ENCODE measurements around the gene MTCH1.

DNA sequence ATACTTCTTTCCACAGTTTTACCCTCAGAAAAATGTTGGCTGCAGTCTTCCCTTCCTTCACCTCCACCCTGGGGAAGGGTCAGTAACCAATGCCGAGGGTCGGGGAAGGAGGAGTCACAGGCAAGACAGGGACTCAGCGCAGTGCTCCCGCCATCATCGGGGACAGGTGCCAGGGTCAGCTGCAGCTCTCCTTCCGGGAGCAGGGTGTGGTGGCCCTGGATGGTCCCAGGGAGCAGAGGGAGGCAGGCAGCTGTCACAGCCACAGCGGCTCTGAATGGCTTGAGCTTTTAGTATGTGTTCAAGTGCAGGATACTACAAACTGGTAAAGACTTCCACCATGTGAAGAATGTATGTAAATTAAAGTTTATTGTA is 57.5 kb downstream of the MTCH1 start:
- TF ChIP-seq, protein P1, sequence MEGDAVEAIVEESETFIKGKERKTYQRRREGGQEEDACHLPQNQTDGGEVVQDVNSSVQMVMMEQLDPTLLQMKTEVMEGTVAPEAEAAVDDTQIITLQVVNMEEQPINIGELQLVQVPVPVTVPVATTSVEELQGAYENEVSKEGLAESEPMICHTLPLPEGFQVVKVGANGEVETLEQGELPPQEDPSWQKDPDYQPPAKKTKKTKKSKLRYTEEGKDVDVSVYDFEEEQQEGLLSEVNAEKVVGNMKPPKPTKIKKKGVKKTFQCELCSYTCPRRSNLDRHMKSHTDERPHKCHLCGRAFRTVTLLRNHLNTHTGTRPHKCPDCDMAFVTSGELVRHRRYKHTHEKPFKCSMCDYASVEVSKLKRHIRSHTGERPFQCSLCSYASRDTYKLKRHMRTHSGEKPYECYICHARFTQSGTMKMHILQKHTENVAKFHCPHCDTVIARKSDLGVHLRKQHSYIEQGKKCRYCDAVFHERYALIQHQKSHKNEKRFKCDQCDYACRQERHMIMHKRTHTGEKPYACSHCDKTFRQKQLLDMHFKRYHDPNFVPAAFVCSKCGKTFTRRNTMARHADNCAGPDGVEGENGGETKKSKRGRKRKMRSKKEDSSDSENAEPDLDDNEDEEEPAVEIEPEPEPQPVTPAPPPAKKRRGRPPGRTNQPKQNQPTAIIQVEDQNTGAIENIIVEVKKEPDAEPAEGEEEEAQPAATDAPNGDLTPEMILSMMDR (IDR thresholded peaks at IDR 0.05 in 2 of 3, conservative IDR thresholded peaks at IDR 0.05 in 1 of 3; ENCODE audit: control insufficient read depth in 2 of 3, extremely low read depth in 1 of 3, insufficient read depth in 1 of 3, low read depth in 3 of 3, low read length in 3 of 3), result no peak
- no peak for TF ChIP-seq SIX5 (IDR thresholded peaks at IDR 0.05; ENCODE audit: low read depth, low read length, severe bottlenecking)
- TF ChIP-seq EP300 (IDR thresholded peaks at IDR 0.05; ENCODE audit: borderline replicate concordance in 1 of 2, control insufficient read depth in 1 of 2, low read depth in 2 of 2, low read length in 2 of 2), result no peak
